Liver (tissue), 9 donors: Measurements from ENCODE around the gene UBTD2. TPM values are rescaled to one million over a fixed set of nuclear protein-coding genes. Genes with fewer than 3 reads are reported as not detected.

Source experiments
- DNase-seq: peaks from one replicate; pipeline ENCODE4 v3.0.0-alpha.2; 2017; ENCODE audit warnings: low spot score
- H3K27ac ChIP-seq, 2 donors: one replicate each; pipeline ENCODE4 v1.7.0; 2013; ENCODE audit warnings: inconsistent platforms in 2 of 2, low read length in 2 of 2, control low read depth in 1 of 2, low read depth in 1 of 2, mild to moderate bottlenecking in 1 of 2
- H3K27me3 ChIP-seq, 4 donors: one replicate each; pipeline versions ENCODE4 v1.6.1 to v1.7.0; 2013; ENCODE audit warnings: low read length in 3 of 4, inconsistent platforms in 1 of 4, mild to moderate bottlenecking in 1 of 4, moderate library complexity in 1 of 4; ENCODE audit not compliant: control insufficient read depth in 4 of 4, insufficient read depth in 4 of 4
- H3K36me3 ChIP-seq, 4 donors: one replicate each; pipeline versions ENCODE4 v1.6.1 to v1.7.0; 2013; ENCODE audit warnings: low read length in 3 of 4, mild to moderate bottlenecking in 3 of 4, low read depth in 1 of 4, moderate library complexity in 1 of 4; ENCODE audit not compliant: control insufficient read depth in 4 of 4, insufficient read depth in 3 of 4
- H3K4me1 ChIP-seq, 4 donors: one replicate each; pipeline versions ENCODE4 v1.6.1 to v1.7.0; 2013; ENCODE audit warnings: low read length in 3 of 4, mild to moderate bottlenecking in 3 of 4, moderate library complexity in 1 of 4; ENCODE audit not compliant: control insufficient read depth in 4 of 4, insufficient read depth in 4 of 4
- H3K4me3 ChIP-seq, 3 donors: one replicate each; pipeline versions ENCODE4 v1.6.1 to v1.7.0; 2013; ENCODE audit warnings: low read length in 3 of 3, control low read depth in 1 of 3, low read depth in 1 of 3, mild to moderate bottlenecking in 1 of 3
- H3K9ac ChIP-seq, 2 donors: one replicate each; pipeline ENCODE4 v1.7.0; 2013; ENCODE audit warnings: low read length in 2 of 2, mild to moderate bottlenecking in 2 of 2, moderate library complexity in 2 of 2, control low read depth in 1 of 2, low read depth in 1 of 2
- H3K9me3 ChIP-seq, 4 donors: one replicate each; pipeline versions ENCODE4 v1.6.1 to v1.7.0; 2013; ENCODE audit warnings: low read length in 3 of 4; ENCODE audit not compliant: control insufficient read depth in 4 of 4
- ATF3 ChIP-seq: IDR thresholded peaks from 2 replicates; pipeline ENCODE4 v1.6.1; 2016; ENCODE audit warnings: antibody characterized with exemption
- CTCF ChIP-seq: fragments of 150-350 bp; IDR thresholded peaks from 2 replicates; pipeline ENCODE4 v1.5.1; 2017; ENCODE audit warnings: improper control_type of control experiment, low read depth, low read length; ENCODE audit not compliant: missing input control
- EGR1 ChIP-seq, 2 donors: IDR thresholded peaks; 2 replicates each; pipeline ENCODE4 v1.6.1; 2016 to 2018; ENCODE audit warnings: antibody characterized with exemption in 2 of 2, low read depth in 2 of 2
- FOXA2 ChIP-seq: IDR thresholded peaks from 2 replicates; pipeline ENCODE4 v1.6.1; 2016; ENCODE audit warnings: antibody characterized with exemption
- GABPA ChIP-seq, 2 donors: IDR thresholded peaks in 1 of 2; conservative IDR thresholded peaks in 1 of 2; 2 replicates each; pipeline ENCODE4 v1.6.1; 2016; ENCODE audit warnings: antibody characterized with exemption in 2 of 2, mild to moderate bottlenecking in 1 of 2, moderate library complexity in 1 of 2
- HNF4A ChIP-seq, 2 donors: conservative IDR thresholded peaks; 2 replicates each; pipeline ENCODE4 v1.6.1; 2016; ENCODE audit warnings: antibody characterized with exemption in 2 of 2, mild to moderate bottlenecking in 2 of 2
- HNF4G ChIP-seq: IDR thresholded peaks from 2 replicates; pipeline ENCODE4 v1.6.1; 2016; ENCODE audit warnings: antibody characterized with exemption
- JUND ChIP-seq, 2 donors: IDR thresholded peaks; 2 replicates each; pipeline ENCODE4 v1.6.1; 2016; ENCODE audit warnings: antibody characterized with exemption in 2 of 2
- NR2F2 ChIP-seq: IDR thresholded peaks from 2 replicates; pipeline ENCODE4 v1.6.1; 2016; ENCODE audit warnings: antibody characterized with exemption
- REST ChIP-seq: IDR thresholded peaks from 2 replicates; pipeline ENCODE4 v1.6.1; 2016; ENCODE audit warnings: antibody characterized with exemption, mild to moderate bottlenecking
- RXRA ChIP-seq, 2 donors: IDR thresholded peaks; 2 replicates each; pipeline ENCODE4 v1.6.1; 2017 to 2018; ENCODE audit warnings: antibody characterized with exemption in 2 of 2, mild to moderate bottlenecking in 1 of 2
- SP1 ChIP-seq: IDR thresholded peaks from 2 replicates; pipeline ENCODE4 v1.6.1; 2018; ENCODE audit warnings: antibody characterized with exemption, mild to moderate bottlenecking
- TAF1 ChIP-seq: conservative IDR thresholded peaks from 2 replicates; pipeline ENCODE4 v1.6.1; 2016; ENCODE audit warnings: antibody characterized with exemption, mild to moderate bottlenecking
- YY1 ChIP-seq: IDR thresholded peaks from 2 replicates; pipeline ENCODE4 v1.6.1; 2016; ENCODE audit warnings: antibody characterized with exemption, mild to moderate bottlenecking
- ZBTB33 ChIP-seq: IDR thresholded peaks from 2 replicates; pipeline ENCODE4 v1.6.1; 2016; ENCODE audit warnings: antibody characterized with exemption
- WGBS: extraction: QIAGEN DNeasy Blood & Tissue Kit; methylation state at CpG from one replicate; pipeline ENCODE4 v1.1.7; 2013; 5-methylcytosine and 5-hydroxymethylcytosine counted together
- polyA plus RNA-seq, 2 donors: library from polyadenylated mRNA; stranded (reverse) in 1 of 2; unstranded in 1 of 2; fragments of 200-250 nt in 1 of 2; fragments of >200 nt in 1 of 2; fragmentation: Nextera tagmentation in 1 of 2; extraction: Ambion mirVana in 1 of 2; gene quantifications; one replicate each; pipeline versions ENCODE4 v1.2.1 to v1.2.3, GENCODE V29; 2013 to 2015
- total RNA-seq, 2 donors: library from RNA; depleted of rRNA; stranded (reverse); fragments of >200 nt; gene quantifications; one replicate each; pipeline ENCODE4 v1.2.3, GENCODE V29; 2014
- donor health status: healthy.
- donor health status: healthy.
- donor health status: healthy.
- donor health status: healthy.
- donor health status: healthy.

Gene UBTD2
- total and polyA plus RNA-seq, 4 donors: 4.4 to 8.3 (median 6.6) TPM

- Histone ChIP-seq H3K9ac (no peak overlapping the region), H3K27me3 (no peaks in the 10 kb centered on the region), H3K4me1 (peaks cover 0 to 7% (median 2%) of the 10 kb centered on the region in 4 donors), H3K27ac (no peak overlapping the region), H3K36me3 (no peaks in the 10 kb centered on the region), H3K9me3 (no peaks in the 10 kb centered on the region), H3K4me3 (no peak overlapping the region)
- 74% methylated on average over 5 of the region's 5 CpGs for WGBS
- no peak for DNase-seq
- TF ChIP-seq NR2F2: no peak
- no peak for TF ChIP-seq ATF3
- no peak for TF ChIP-seq FOXA2
- TF ChIP-seq YY1: no peak
- TF ChIP-seq CTCF: no peak
- no peak for TF ChIP-seq EGR1 (IDR thresholded peaks at IDR 0.05; ENCODE audit: low read depth in 2 of 2)
- TF ChIP-seq HNF4A (conservative IDR thresholded peaks at IDR 0.05): no peak
- TF ChIP-seq ZBTB33: no peak
- no peak for TF ChIP-seq REST
- no peak for TF ChIP-seq JUND (IDR thresholded peaks at IDR 0.05)
- TF ChIP-seq SP1: no peak
- no peak for TF ChIP-seq HNF4G
- no peak for TF ChIP-seq RXRA (IDR thresholded peaks at IDR 0.05)
- no peak for TF ChIP-seq GABPA (IDR thresholded peaks at IDR 0.05 in 1 of 2, conservative IDR thresholded peaks at IDR 0.05 in 1 of 2)
Measured at GRCh38 chr5:172162987-172163343, 120.6 kb downstream of the UBTD2 start.

- Histone ChIP-seq H3K27me3 (no peaks in the 10 kb centered on the region), H3K9ac (no peak overlapping the region), H3K9me3 (no peaks in the 10 kb centered on the region), H3K36me3 (no peaks in the 10 kb centered on the region), H3K4me1 (peaks cover 0 to 7% (median 2%) of the 10 kb centered on the region in 4 donors), H3K4me3 (no peak overlapping the region), H3K27ac (no peak overlapping the region)
- WGBS: 94% methylated on average over 5 of the region's 5 CpGs
- TF ChIP-seq TAF1 (no peak), GABPA (IDR thresholded peaks at IDR 0.05 in 1 of 2, conservative IDR thresholded peaks at IDR 0.05 in 1 of 2) (no peak), REST (no peak), NR2F2 (no peak)
- DNase-seq: no peak
Measured at GRCh38 chr5:172162323-172162986, 121.1 kb downstream of the UBTD2 start.
